ENCODE data around the gene COL6A3. TPM values are rescaled to one million over a fixed set of nuclear protein-coding genes. Genes with fewer than 3 reads are reported as not detected.

The COL6A3 gene
- total and polyA plus RNA-seq, 2 of the 13 experiments (the other 11 are each of a cell fraction or from before 2014, with no cell fraction given) = 0.03 TPM; not detected in 1

GRCh38 chr2:237315170-237315828 lies 98.7 kb downstream of the COL6A3 start:
- no TSS peak for BruUV-seq (replicated peaks)
- FAIRE-seq (no peak), ATAC-seq (peak; percentile 93), DNase-seq (ENCODE audit: low spot score) (peak; percentile 71)
- Histone ChIP-seq H3K9me3 (ENCODE audit: low read length) (no peaks in the 10 kb centered on the region), H3K4me1 (ENCODE audit: insufficient read depth, low read length) (peaks cover 21% of the 10 kb centered on the region), H2AFZ (ENCODE audit: low read length) (no peak overlapping the region), H3K27ac (ENCODE audit: extremely low read length, insufficient read depth, low read length) (no peak overlapping the region), H3K36me3 (replicated peaks in 1 of 2; ENCODE audit: control insufficient read depth in 1 of 2, insufficient read depth in 2 of 2, low read length in 2 of 2) (no peaks in the 10 kb centered on the region), H3K4me2 (ENCODE audit: low read depth, low read length) (peak overlapping the region; percentile 44), H3K79me2 (ENCODE audit: insufficient read depth, low read length) (no peaks in the 10 kb centered on the region), H3K4me3 (replicated peaks in 1 of 3; ENCODE audit: insufficient read depth in 1 of 3, low read depth in 2 of 3, low read length in 3 of 3) (0 out of 6 replicates have a peak overlapping the region, but pooled peaks of 1 of the 3 experiments have one; percentile 1), H3K9ac (ENCODE audit: insufficient read depth, low read depth, low read length) (no peak overlapping the region), H3K27me3 (ENCODE audit: control insufficient read depth in 1 of 2, insufficient read depth in 2 of 2, low read length in 2 of 2) (peaks cover 1 to 59% of the 10 kb centered on the region in 2 experiments; a peak in 4 of 5 replicates), H4K20me1 (ENCODE audit: insufficient read depth, low read length) (no peaks in the 10 kb centered on the region)
- ChIA-PET POLR2A (no interaction called here), CTCF (ENCODE audit: low intra/inter-chr PET ratio, low total read pairs) (no interaction called here)
- intact Hi-C loops (cut with micrococcal nuclease; ENCODE audit: unreplicated experiment) = loop anchor here (1.0 kb wide), 1 partner anchor 24 kb away; no protein-coding TSS in a partner anchor
- in situ Hi-C loops (cut with HindIII; ENCODE audit: extremely low pct_ligation_motif_present, low pct_unique_long_range_greater_than_20kb) = no loop called here
- 22% methylated on average over 14 of the region's 14 CpGs for WGBS (ENCODE audit: low lambda C conversion rate)
- TF ChIP-seq ZNF207 (IDR thresholded peaks at IDR 0.05; ENCODE audit: borderline replicate concordance) = no peak
- TF ChIP-seq RFXANK (CRISPR knock-in tag; IDR thresholded peaks at IDR 0.05) = no peak
- TF ChIP-seq NKX3-1 (CRISPR knock-in tag; IDR thresholded peaks at IDR 0.05) = no peak
- no peak for TF ChIP-seq HOXA5 (CRISPR knock-in tag; IDR thresholded peaks at IDR 0.05)
- peak; percentile 71 for TF ChIP-seq ZNF687 (CRISPR knock-in tag; IDR thresholded peaks at IDR 0.05)
- no peak for TF ChIP-seq SRY (CRISPR knock-in tag; IDR thresholded peaks at IDR 0.05)
- TF ChIP-seq USF2 (IDR thresholded peaks at IDR 0.05; ENCODE audit: low read depth, low read length) = peak; percentile 61
- TF ChIP-seq USF2 (CRISPR knock-in tag; IDR thresholded peaks at IDR 0.05; ENCODE audit: borderline replicate concordance) = peak; percentile 93
- no peak for TF ChIP-seq CENPBD1 (CRISPR knock-in tag; IDR thresholded peaks at IDR 0.05; ENCODE audit: borderline replicate concordance, low read depth)
- no peak for TF ChIP-seq RERE (CRISPR knock-in tag; IDR thresholded peaks at IDR 0.05; ENCODE audit: low read depth)
- peak; percentile 33; the same call in 1 of the 2 replicates for TF ChIP-seq ERF (CRISPR knock-in tag; IDR thresholded peaks at IDR 0.05)
- TF ChIP-seq SYNCRIP (IDR thresholded peaks at IDR 0.05; ENCODE audit: insufficient read depth, low read depth, low read length) = no peak

Measured in HepG2 (cell line).